ENCODE measurements around the gene HNRNPCL4.
"Not testable (repeated sequence)": the region's sequence is repeated elsewhere in the genome, so short reads cannot be mapped to it uniquely, and the experiment has no call there.

The HNRNPCL4 gene

GRCh38 chr1:13165531-13165930 lies at the start of gene HNRNPCL4:
TSS of gene HNRNPCL4 (minus strand) at chr1:13165631. CDS start at chr1:13165467, 164 bp downstream.
- DNase-seq = not testable (repeated sequence)

GRCh38 chr1:13208712-13209111 lies 43.3 kb upstream of the HNRNPCL4 start:
- DNase-seq = not testable (repeated sequence)

- DNase-seq = not testable (repeated sequence)
These were observed 35.9 kb upstream of the HNRNPCL4 start, which contains the start of gene PRAMEF13 for GRCh38 chr1:13201309-13201708. TSS of gene PRAMEF13 (minus strand) at chr1:13201409. CDS start at chr1:13199589, 1,820 bp downstream.

- DNase-seq = not testable (repeated sequence)
These were observed 6.1 kb upstream of the HNRNPCL4 start, which contains the start of gene PRAMEF9 for GRCh38 chr1:13171548-13171947. TSS of gene PRAMEF9 (plus strand) at chr1:13171848. CDS start at chr1:13175281, 3,433 bp downstream.

GRCh38 chr1:13155909-13156308 lies 9.5 kb downstream of the HNRNPCL4 start, which contains the start of gene PRAMEF26:
TSS of gene PRAMEF26 (minus strand) at chr1:13156009. CDS start at chr1:13153095, 2,914 bp downstream.
- DNase-seq = not testable (repeated sequence)

- not testable (repeated sequence) for DNase-seq
These were observed 48.7 kb downstream of the HNRNPCL4 start, which contains the start of gene HNRNPCL2 for GRCh38 chr1:13116754-13117153. TSS of gene HNRNPCL2 (minus strand) at chr1:13116854. CDS start at chr1:13116400, 454 bp downstream.

All from CD4-positive, alpha-beta T cell treated with Interleukin-12 subunit alpha and Interleukin-12 subunit beta, for 1 hour (primary cell).